Upper lobe of left lung (tissue), 6 donors: ENCODE results near the gene SPOPL. TPM values are rescaled to one million over a fixed set of nuclear protein-coding genes. Genes with fewer than 3 reads are reported as not detected.
"Not testable (repeated sequence)": the region's sequence is repeated elsewhere in the genome, so short reads cannot be mapped to it uniquely, and the experiment has no call there.

Experiments
- ATAC-seq, 2 donors: fragments of 200-7000 bp; cut with Tn5 transposase; one replicate each; pipeline ENCODE4 v1.9.1; 2022; ENCODE audit warnings: mild to moderate bottlenecking in 2 of 2, moderate library complexity in 2 of 2; ENCODE audit not compliant: low FRiP score in 2 of 2
- DNase-seq, 2 donors: peaks; one replicate each; pipeline ENCODE4 v3.0.0-alpha.2; 2019 to 2020
- H3K27ac ChIP-seq, 4 donors: fragments of 200-600 bp; sonication (generic); one replicate each; pipeline ENCODE4 v1.5.1; 2016 to 2019
- H3K27me3 ChIP-seq, 4 donors: fragments of 200-600 bp; sonication (generic); one replicate each; pipeline ENCODE4 v1.5.1; 2017 to 2019
- H3K36me3 ChIP-seq, 4 donors: fragments of 200-600 bp; sonication (generic); one replicate each; pipeline ENCODE4 v1.5.1; 2016 to 2019
- H3K4me1 ChIP-seq, 4 donors: fragments of 200-600 bp; sonication (generic); one replicate each; pipeline ENCODE4 v1.5.1; 2018 to 2019
- H3K4me3 ChIP-seq, 4 donors: fragments of 200-600 bp; sonication (generic); one replicate each; pipeline ENCODE4 v1.5.1; 2017 to 2019; ENCODE audit warnings: mild to moderate bottlenecking in 2 of 4, moderate library complexity in 1 of 4
- H3K9me3 ChIP-seq, 4 donors: fragments of 200-600 bp; sonication (generic); one replicate each; pipeline ENCODE4 v1.5.1; 2018 to 2019
- EP300 ChIP-seq, 4 donors: sonication (generic); formaldehyde crosslinking; IDR thresholded peaks; one replicate each; pipeline ENCODE4 v1.5.1; 2017; ENCODE audit warnings: antibody characterized with exemption in 4 of 4, control low read depth in 2 of 4
- POLR2A ChIP-seq, 4 donors: fragments of 450-650 bp; IDR thresholded peaks; one replicate each; pipeline ENCODE4 v1.5.1; 2016 to 2017; ENCODE audit warnings: antibody characterized with exemption in 4 of 4, mild to moderate bottlenecking in 2 of 4
- POLR2AphosphoS5 ChIP-seq, 2 donors: sonication (generic); formaldehyde crosslinking; IDR thresholded peaks; one replicate each; pipeline ENCODE4 v1.5.1; 2017; ENCODE audit warnings: antibody characterized with exemption in 2 of 2
- WGBS, 2 donors: methylation state at CpG; one replicate each; pipeline ENCODE4 v1.1.5; 2017 to 2018; 5-methylcytosine and 5-hydroxymethylcytosine counted together
- total RNA-seq, 6 donors: library from RNA; depleted of rRNA in 4 of 6; stranded (reverse); fragments of >200 nt in 4 of 6; gene quantifications; one replicate each; pipeline versions ENCODE4 v1.1.0 to v1.2.1, GENCODE V29; 2016 to 2021
- TF ChIP-seq, protein P1 (sequence below), 6 experiments: fragments of 450-650 bp in 4 of 6; fragments of 200-600 bp in 2 of 6; sonication (generic) in 2 of 6; IDR thresholded peaks; one replicate each; pipeline ENCODE4 v1.5.1; 2016 to 2019; ENCODE audit warnings: antibody characterized with exemption in 6 of 6
- donor health status: DM: no; HTN: no; CAD: no; lungs with moderate emphysema.
- donor health status: DM: no; HTN: yes; CAD: no; lungs with severe emphysema.

Gene SPOPL
- total RNA-seq, 6 donors from 2014 or later = 4.2 to 40.0 (median 24.2) TPM

DNA sequence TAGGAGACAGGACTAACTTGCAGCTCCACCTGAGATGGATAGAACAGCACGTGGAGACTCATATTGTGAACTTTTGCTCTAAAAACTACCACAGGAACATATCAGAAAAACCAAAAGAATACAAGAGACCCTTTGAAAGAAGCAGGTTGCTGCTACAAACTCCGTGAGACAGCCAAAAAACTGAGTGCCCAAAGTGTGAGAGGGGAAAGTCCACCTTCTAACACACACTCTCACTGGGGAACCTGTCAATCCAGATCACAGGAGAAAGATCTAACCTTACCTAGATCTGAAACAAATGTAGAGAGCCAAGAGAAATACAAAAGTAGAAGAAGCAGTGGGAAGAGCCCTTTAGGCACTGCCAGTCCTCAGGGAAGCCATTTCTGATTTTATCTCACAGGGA lies 46.3 kb upstream of the SPOPL start:
- no peaks in the 10 kb centered on the region for H3K27me3 ChIP-seq
- no peak overlapping the region for H3K4me3 ChIP-seq
- DNase-seq (no peak), ATAC-seq (no peak)
- 81 to 90% methylated on average over 2 of the region's 2 CpGs for whole genome bisulfite sequencing, 2 donors
- TF ChIP-seq, protein P1, sequence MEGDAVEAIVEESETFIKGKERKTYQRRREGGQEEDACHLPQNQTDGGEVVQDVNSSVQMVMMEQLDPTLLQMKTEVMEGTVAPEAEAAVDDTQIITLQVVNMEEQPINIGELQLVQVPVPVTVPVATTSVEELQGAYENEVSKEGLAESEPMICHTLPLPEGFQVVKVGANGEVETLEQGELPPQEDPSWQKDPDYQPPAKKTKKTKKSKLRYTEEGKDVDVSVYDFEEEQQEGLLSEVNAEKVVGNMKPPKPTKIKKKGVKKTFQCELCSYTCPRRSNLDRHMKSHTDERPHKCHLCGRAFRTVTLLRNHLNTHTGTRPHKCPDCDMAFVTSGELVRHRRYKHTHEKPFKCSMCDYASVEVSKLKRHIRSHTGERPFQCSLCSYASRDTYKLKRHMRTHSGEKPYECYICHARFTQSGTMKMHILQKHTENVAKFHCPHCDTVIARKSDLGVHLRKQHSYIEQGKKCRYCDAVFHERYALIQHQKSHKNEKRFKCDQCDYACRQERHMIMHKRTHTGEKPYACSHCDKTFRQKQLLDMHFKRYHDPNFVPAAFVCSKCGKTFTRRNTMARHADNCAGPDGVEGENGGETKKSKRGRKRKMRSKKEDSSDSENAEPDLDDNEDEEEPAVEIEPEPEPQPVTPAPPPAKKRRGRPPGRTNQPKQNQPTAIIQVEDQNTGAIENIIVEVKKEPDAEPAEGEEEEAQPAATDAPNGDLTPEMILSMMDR (IDR thresholded peaks at IDR 0.05) = no peak
- TF ChIP-seq POLR2A (IDR thresholded peaks at IDR 0.05) (no peak), POLR2AphosphoS5 (IDR thresholded peaks at IDR 0.05) (no peak), EP300 (IDR thresholded peaks at IDR 0.05) (no peak)
- H3K4me1 ChIP-seq = no peaks in the 10 kb centered on the region
- H3K27ac ChIP-seq = no peak overlapping the region
- H3K36me3 ChIP-seq = no peaks in the 10 kb centered on the region
- peaks cover 0 to 3% (median 0%) of the 10 kb centered on the region in 4 donors for H3K9me3 ChIP-seq

DNA sequence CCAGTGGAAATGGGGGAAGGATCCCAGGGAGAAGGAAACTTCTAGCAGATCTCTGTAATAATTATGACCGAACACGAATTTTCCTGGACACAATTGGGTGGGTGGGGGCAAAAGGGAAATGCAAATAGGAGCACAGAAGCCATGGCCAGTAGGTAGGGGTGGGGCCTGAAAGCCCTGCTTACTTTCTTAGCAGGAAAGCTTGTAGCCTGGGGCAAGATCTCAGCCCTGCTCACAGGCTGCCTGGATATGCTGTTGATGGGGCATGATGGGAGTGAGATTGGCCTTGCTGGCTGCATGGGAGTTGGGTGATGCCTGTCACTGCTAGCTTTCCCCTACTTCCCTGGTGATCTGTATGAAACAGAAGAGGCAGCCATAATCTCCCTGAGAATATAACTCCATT lies 45.9 kb upstream of the SPOPL start:
- no peaks in the 10 kb centered on the region for H3K4me1 ChIP-seq
- no peak overlapping the region for H3K4me3 ChIP-seq
- ATAC-seq (no peak), DNase-seq (no peak)
- no peaks in the 10 kb centered on the region for H3K36me3 ChIP-seq
- H3K27me3 ChIP-seq = no peaks in the 10 kb centered on the region
- WGBS, 2 donors = 67 to 93% methylated on average over 2 of the region's 2 CpGs
- H3K9me3 ChIP-seq = peaks cover 0 to 3% (median 0%) of the 10 kb centered on the region in 4 donors
- no peak for TF ChIP-seq POLR2A (IDR thresholded peaks at IDR 0.05)
- H3K27ac ChIP-seq = no peak overlapping the region

DNA sequence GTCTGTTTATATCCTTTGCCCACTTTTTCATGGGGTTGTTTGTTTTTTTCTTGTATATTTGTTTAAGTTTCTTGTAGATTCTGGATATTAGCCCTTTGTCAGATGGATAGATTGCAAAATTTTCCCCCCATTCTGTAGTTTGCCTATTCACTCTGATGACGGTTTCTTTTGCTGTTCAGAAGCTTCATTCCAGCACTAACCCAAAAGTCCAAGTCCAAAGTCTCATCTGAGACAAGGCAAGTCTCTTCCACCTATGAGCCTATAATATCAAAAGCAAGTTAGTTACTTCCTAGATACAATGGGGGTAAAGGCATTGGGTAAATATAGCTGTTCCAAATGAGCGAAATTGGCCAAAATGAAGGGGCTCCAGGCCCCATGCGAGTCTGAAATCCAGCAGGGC lies 38.9 kb upstream of the SPOPL start:
- not testable (repeated sequence) for H3K27ac ChIP-seq, H3K9me3 ChIP-seq, H3K36me3 ChIP-seq, DNase-seq, H3K4me3 ChIP-seq, H3K4me1 ChIP-seq, H3K27me3 ChIP-seq, ATAC-seq
- 93 to 96% methylated on average over 3 of the region's 3 CpGs for WGBS, 2 donors

DNA sequence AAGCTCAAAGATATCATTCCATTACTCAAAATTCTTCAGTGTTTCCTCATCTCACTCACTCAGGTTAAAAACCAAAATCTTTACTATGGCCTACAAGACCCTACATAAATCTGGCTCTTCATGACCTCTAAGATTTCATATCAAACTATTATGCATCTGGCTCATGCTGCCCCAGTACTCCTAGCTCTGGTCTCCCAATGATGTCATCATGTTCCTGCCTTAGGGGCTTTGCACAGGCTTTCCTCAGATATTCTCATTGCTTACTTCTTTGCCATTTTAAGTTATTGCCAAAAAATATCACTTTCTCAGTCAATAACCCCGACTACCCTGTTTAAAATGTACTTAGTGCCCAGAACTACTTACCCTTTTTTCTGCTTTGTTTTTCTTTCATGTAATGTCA lies 33.0 kb upstream of the SPOPL start:
- DNase-seq (no peak), ATAC-seq (no peak)
- Histone ChIP-seq H3K27ac (no peak overlapping the region), H3K36me3 (no peaks in the 10 kb centered on the region), H3K4me3 (no peak overlapping the region), H3K4me1 (no peaks in the 10 kb centered on the region), H3K9me3 (no peaks in the 10 kb centered on the region), H3K27me3 (no peaks in the 10 kb centered on the region)
- WGBS, 2 donors = 0% methylated on average over 1 of the region's 1 CpG
- TF ChIP-seq, protein P1 (IDR thresholded peaks at IDR 0.05) = no peak
- TF ChIP-seq EP300 (IDR thresholded peaks at IDR 0.05) (no peak), POLR2AphosphoS5 (IDR thresholded peaks at IDR 0.05) (no peak), POLR2A (IDR thresholded peaks at IDR 0.05) (no peak)

DNA sequence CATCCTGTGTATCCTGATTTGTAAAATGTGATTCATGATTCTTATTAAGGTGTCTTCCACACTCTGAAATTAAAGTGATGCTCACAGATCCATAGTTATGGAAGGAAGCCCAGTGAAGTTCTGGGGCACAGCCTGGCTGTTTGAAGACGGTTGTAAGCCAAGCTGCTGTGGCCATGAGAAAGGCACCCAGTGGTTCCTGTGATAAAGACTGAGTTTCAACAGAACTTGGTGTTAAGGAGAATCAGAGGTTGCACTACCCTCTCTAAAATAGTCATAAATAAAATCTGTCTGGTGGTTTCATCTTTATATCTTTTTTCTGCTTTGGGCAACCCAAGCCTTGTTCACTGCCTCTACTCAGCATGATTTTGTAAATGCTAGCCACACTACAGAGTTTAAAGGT lies 32.2 kb upstream of the SPOPL start:
- Histone ChIP-seq H3K27ac (no peak overlapping the region), H3K4me3 (no peak overlapping the region), H3K36me3 (no peaks in the 10 kb centered on the region), H3K27me3 (no peaks in the 10 kb centered on the region), H3K4me1 (no peaks in the 10 kb centered on the region), H3K9me3 (no peaks in the 10 kb centered on the region)
- no peak for ATAC-seq
- WGBS, 2 donors = 50 to 79% methylated on average over 1 of the region's 1 CpG
- TF ChIP-seq EP300 (IDR thresholded peaks at IDR 0.05) = no peak
- DNase-seq = no peak

DNA sequence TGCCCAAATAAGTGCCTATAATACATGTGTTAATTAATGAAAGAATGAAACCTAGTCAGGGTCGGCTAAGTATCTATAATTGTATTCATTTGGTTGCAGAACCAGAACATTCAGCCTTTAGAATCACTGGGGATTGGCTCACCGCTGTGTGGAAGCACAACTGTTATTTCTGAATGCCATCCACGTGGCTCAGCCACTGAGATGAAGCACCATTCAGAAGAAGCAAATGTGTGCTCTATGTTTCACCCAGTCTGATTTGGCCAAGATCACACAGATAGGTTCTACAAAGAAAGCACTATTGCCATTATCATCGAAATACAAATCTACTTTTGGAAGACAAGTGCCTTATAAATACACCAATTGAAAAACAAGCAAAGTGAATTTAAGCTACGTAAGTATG lies 30.6 kb upstream of the SPOPL start:
- TF ChIP-seq, protein P1 (IDR thresholded peaks at IDR 0.05) = no peak
- TF ChIP-seq POLR2AphosphoS5 (IDR thresholded peaks at IDR 0.05) (no peak), POLR2A (IDR thresholded peaks at IDR 0.05) (no peak), EP300 (IDR thresholded peaks at IDR 0.05) (no peak)
- DNase-seq = no peak
- no peaks in the 10 kb centered on the region for H3K4me1 ChIP-seq
- no peak overlapping the region for H3K4me3 ChIP-seq
- H3K27ac ChIP-seq = no peak overlapping the region
- ATAC-seq = no peak
- no peaks in the 10 kb centered on the region for H3K27me3 ChIP-seq
- H3K36me3 ChIP-seq = no peaks in the 10 kb centered on the region
- WGBS, 2 donors = 85 to 91% methylated on average over 5 of the region's 5 CpGs
- H3K9me3 ChIP-seq = no peaks in the 10 kb centered on the region
